ENCODE results near the gene KIF13A.
"Not testable (repeated sequence)": the region's sequence is repeated elsewhere in the genome, so short reads cannot be mapped to it uniquely, and the experiment has no call there.

Gene KIF13A

DNA sequence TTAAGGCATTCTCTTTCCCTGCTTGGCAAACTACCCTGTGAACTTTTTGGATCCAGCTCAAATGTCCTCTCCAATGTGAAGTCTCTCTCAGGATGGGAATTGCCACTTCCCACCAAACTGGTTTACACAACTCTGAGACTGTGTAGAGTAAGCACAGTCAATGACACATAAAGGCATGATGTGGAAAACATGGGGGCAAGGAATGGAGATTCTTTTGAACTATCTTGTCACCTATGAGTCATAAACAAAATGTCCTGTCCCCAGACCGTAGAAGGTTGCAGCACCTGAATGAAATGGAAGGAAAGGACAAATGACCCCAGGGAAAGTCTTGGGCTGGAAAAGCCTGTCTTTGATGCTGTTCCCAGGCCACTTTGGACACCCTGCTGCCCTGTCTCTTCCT lies 11.0 kb upstream of the KIF13A start:
- DNase-seq (ENCODE audit: low read depth, low spot score), result no peak

DNA sequence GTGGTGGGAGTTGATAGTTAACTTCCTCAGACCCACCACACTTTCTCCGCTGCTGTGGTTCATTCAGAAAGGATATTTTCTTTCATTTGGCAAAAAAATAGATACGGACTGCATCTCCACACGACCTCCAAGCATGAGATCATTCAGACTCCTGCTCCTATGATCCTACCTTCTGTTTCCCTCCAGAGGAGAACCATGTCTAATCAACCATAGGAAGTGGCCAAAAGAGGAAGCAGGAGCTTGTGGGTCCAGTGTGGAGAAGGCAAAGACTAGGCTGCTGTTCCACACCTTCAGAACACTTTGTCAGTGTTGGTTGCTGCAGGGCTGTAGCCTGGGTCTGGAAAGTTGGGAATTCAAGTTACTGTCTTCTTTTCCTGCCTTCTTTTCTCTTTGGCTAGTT lies 10.6 kb upstream of the KIF13A start:
- DNase-seq (ENCODE audit: low read depth, low spot score), result no peak

DNA sequence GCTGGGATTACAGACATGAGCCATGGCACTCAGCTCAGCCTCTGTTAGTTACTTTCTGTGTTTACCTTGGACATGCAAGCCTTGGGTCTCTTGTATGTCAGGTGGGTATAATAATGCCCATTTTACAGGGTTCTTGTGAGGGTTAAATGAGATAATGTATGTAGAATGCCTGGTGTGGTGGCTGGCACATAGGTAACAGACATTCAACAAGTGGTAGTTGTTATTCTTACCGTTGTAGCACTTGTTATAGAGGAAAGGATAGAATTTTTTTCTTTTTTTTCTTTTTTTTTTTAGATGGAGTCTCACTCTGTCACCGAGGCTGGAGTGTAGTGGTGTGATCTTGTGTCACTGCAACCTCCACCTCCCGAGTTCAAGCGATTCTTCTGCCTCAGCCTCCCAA lies 8.0 kb upstream of the KIF13A start:
- no peak for DNase-seq (ENCODE audit: low read depth, low spot score)

DNA sequence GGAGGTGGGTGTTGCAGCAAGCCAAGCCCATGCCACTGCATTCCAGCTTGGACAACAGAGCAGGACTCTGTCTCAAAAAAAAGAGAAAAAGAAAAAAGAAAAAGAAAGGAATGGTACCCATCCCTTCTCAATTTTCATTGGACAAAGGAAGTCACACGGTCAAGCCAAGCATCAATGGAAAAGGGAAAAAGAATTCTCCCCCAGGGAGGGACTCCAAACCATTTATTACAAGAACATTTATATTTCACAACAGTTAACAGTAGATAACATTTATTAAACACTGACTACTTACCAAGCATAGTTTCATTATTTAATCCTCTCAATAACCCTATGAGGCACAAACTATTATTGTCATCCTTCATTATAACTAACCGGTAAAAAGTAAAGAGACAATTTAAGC lies 6.6 kb upstream of the KIF13A start:
- no peak for DNase-seq (ENCODE audit: low read depth, low spot score)

DNA sequence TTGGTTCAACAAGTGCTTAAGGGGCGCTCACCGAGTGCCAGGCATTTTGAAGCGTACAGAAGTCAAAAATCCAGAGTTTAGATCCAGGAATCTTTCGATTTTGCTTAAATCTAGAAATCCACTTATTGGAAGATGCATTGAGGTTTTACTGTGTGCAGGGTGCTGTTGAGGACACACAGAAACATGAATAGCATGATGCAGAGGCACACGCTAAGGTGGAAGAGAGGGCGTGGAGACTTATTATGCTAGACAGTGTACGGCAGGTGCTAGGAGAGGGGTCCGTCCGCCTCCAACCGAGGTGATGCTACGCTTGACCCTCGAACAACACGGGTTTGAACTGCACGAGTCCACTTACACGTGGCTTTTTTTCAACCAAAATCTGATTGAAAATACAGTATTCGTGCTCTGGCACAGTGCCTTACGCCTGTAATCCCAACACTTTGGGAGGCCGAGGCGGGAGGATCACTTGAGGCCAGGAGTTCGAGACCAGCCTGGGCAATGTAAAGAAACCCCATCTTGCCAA lies 1.0 kb upstream of the KIF13A start:
- no peak for DNase-seq (ENCODE audit: low read depth, low spot score)

DNA sequence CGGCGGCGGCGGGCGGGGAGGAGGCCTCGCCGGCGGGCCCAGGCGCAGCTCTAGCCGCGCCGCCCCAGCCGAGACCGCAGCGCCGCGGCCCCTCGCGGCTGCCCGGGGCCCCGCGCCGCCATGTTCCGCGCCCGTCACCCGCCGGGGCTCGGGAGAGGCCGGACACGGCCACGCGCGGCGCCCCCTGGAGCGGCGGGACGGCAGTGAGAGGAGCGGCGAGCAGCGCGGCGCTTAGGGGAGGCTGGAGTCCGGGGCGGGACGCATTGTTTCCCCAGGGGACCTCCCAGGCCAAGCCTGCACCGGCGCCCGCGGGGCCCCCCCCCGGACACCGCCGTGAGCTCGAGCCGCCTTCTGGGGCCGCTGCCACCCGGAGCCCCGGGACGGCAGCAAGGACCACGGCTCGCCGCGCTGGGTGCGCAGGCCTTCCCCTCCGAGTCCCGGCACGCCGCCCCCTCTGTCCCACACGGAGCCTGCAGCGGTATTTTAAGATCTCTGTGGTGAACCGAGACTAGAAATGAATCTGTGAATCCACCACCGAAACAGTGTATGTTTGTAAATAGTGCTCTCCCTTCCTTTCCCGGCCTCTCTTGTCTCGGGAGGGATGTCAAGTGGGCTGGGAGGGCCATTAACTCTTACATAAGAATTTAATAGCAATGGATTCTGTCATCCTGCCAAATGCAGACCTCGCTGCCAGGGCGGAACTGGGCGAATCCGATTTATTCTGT lies 424 bp upstream of the KIF13A start:
- DNase-seq (ENCODE audit: low read depth, low spot score), result no peak

DNA sequence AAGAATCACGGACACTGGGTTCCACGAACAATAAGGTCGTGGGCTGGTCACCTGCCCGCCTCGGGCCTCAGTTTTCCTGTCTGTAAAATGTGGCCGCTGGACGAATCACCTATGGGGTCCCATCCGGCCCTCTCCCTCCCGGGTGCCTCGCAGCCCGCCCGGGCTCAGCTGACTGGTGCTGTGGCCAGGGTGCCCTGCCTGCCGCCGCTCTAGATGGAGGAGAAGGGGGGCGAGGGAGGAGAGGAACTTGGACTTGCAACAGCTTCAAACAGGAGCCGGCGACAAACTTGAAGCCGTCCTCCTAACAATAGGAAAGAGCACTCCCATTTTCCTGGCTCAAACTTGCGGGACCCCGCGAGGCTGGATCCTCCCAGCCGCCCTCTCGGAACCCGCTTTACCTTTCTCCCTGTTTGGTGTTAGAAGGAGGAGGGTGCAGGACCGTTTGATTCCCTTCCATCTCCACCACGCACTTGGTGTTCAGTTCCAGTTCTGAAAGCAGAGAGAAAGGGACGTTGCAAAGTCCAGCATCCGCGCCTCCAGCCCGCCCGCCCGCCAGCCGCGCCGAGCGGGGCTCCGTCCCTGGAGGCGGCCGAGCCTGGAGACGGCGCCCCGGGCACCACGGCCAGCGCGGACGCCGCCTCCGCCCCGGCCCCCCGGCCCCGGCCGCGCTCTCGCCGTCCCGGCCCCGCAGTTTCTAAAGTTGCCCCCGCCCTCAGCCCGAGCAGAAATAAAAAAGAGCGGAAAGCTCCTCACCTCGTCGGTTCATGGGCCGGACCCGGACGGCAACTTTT lies 584 bp downstream of the KIF13A start:
- DNase-seq (ENCODE audit: low read depth, low spot score), result no peak

DNA sequence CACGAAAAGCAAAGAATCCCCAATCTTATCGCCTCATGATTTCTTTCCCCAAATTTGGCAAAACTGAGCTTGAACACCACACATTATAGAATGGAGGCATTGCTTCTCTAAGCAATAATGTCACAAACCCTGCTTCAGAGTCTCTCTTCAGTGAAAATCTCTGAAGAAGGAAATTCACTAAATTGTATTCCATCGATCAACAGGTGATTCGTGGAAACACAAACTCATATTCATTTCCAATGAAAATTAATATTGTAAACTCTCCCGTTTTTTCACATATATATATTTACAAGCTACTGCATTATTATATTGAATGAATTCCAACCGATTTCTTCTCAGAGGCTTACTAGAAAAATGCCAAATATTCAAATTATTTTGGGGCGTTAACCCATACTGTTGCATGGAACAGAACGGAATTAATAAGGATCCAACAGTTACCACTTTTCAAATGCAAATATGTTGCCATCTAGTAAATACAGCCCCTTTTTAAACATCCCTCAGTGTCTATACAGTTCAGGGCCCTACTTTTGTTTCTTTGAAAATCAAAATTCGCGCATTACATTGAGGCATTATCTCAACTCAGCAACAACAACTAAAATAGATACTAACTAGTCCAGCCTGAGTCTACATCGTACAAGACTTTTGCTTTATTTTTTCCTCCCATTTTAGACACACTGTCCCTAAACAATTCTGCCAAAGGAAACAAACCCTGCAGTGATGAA lies 1.3 kb downstream of the KIF13A start:
- no peak for DNase-seq (ENCODE audit: low read depth, low spot score)

DNA sequence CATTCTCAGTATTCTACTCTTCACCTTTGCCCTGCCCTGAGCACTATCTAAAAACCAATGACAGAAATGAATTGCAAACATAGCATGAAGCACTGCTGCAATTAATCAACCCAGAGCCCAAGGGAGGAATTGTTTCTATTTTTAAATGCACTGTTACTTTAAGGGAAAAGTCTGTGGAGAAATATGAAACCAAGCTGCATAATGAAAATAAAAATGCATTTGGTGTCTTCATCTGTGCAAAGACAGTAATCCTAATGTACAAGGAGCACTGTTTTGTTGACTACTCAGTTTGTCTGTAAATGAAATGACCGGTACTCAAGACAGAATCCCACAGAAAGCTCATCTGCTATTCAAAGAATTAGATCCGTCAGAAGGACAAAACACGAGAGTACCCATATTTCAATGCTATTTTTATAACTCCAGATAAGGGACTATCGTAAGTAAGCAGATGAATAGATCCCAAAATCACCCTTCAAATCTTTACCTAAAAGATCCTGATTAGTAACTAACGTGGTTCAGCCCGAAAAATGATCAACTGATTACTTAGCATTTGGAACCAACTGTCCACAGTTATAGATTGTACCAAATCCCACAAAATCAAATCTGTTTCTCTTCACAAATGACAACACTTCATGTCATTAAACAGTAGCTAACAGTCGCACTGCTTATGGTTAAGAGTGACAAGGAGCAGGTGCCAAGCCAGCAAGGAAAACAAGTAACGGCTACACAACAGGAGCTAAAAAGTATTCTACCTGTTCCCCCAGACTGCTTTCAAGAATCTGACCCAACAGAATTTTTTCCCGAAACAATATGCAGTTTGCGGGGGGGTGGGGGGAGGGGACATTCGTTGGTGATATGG lies 2.4 kb downstream of the KIF13A start:
- DNase-seq (ENCODE audit: low read depth, low spot score), result no peak

DNA sequence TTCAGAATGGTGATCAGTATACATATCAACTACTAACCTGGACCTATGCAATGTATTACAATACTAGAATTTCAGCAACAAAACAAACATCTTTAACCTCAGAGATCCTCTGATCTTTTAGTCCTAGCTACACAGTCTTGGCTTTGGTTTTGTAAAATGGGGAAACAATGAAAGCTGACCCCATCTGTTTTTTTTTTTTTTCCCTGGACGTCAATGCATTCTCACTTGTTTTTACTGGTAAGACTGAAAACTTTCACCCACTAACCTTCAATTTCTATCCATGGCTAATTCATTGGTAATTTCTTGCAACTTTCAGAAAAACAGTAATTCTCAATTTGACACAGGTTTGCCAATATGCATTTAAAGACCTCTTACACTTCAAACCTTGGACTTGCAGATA lies 3.0 kb downstream of the KIF13A start:
- no peak for DNase-seq (ENCODE audit: low read depth, low spot score)

DNA sequence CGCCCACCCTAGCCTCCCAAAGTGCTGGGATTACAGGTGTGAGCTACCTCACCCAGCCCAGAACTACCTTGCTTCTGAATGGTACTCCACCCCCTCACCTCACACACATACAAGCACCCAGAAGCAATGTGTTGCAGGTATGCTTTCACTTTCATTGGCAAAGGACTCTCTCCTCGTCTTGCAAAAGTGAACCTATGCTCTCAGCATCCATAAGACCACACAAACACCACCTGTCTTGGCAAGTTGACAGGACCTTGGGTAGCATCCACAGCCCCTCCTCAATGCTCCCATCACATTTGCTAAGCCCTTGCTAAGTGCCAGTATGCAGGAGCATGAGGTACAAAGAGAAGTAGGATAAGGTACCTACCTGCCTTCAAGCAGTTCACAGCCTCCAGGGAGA lies 3.7 kb downstream of the KIF13A start:
- DNase-seq (ENCODE audit: low read depth, low spot score), result no peak

DNA sequence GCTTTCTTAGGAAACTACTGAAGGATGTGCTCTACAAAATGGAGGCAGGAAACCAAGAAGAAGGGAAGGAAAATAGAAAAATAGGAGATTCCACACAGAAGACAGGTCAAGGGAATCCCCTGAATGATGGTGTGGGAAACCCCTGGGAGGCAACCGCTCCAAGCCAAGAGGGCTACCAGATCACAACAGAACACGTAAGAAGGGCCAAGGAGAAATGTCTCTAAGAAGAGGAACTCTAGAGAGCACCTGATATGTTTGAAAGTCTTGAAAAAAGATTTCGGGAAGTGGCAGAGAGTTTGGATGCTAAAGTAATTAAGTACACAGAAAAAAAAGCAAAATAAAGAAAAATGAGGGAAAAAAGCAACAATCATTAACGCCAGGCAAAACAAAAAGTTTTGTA lies 7.1 kb downstream of the KIF13A start:
- no peak for DNase-seq (ENCODE audit: low read depth, low spot score)

DNA sequence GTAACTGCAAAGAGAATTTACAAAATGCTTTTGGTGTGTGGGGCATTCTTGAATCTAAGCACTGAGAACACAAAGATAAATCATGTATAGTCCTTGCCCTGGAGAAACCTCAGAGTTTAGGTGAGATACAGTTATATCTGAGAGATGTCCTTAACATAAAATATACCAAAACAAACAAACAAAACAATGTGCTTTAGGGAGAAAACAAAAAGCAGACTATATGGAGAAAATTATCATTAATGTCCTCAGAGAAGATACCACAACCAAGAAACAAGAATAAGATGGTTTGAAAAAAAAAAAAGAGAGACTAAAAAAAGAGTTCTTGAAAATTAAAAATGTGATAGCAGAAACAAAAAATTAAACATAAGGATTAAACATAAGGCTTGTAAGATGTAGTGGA lies 8.0 kb downstream of the KIF13A start:
- DNase-seq (ENCODE audit: low read depth, low spot score), result no peak

DNA sequence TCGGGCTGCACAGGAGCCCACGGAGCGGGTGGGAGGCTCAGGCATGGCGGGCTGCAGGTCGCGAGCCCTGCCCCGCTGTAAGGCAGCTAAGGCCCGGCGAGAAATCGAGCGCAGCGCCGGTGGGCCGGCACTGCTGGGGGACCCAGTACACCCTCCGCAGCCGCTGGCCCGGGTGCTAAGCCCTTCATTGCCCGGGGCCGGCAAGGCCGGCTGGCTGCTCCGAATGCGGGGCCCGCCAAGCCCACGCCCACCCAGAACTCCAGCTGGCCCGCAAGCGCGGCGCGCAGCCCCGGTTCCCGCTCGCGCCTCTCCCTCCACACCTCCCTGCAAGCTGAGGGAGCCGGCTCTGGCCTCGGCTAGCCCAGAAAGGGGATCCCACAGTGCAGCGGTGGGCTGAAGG lies 11.2 kb downstream of the KIF13A start:
- not testable (repeated sequence) for DNase-seq (ENCODE audit: low read depth, low spot score)

DNA sequence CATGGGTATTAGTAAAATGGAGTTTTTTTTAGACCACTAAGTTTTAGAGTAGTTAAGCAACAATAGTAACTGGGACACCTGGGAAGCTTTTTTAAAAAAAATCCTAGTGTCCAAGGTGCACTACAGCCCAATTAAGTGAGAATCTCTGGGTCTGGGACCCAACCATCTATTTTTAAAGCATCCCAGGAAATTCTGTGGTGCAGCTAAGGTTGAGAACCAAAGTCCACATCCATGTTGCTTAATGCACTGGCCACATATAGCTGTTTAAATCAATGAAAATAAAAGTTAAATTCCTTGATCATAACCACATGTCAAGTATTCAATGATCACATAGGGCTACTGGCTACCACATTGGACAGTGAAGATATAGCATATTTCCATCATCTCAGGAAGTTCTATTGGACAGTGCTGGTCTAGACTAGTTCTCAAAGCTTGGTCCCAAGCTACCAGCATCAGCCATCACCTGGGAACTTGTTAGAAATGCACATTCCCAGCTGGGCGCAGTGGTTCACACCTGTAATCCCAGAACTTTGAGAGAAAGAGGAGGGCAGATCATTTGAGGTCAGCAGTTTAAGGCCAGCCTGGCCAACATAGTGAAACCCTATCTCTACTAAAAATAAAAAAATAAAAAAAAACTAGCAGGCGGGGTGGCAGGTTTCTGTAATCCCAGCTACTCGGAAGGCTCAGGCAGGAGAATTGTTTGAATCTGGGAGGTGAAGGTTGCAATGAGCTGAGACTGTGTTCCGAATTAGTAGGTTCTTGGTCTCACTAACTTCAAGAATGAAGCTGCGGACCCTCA lies 12.7 kb downstream of the KIF13A start:
- no peak for DNase-seq (ENCODE audit: low read depth, low spot score)

DNA sequence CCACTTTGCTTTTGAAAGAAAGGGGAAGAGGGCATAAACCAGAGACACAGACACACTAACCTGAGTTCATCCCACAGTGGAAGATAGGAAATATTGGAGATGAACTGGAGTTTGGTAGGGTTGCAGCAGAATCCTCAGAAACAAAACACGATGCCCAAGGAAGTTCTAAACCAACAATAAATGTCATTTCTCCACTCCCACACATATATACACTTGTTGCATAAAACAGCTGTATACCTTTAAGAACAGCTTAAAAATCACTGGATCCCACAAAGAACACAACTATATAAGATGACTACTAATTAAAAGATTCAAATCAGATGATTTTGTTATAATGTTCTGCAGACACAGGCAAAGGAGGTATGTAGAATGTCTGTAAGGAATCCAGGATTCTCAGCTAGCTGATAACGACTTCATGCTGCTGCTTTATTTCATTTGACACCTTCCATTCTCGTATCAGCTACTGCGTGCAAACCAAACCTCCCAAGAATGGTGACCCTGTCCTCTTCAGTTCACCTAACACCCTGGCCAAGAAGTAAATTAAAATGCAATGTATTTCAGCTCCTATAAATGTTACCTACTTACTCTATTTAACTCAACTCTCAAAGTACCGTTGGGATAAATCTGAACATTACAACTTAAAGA lies 14.3 kb downstream of the KIF13A start:
- no peak for DNase-seq (ENCODE audit: low read depth, low spot score)

DNA sequence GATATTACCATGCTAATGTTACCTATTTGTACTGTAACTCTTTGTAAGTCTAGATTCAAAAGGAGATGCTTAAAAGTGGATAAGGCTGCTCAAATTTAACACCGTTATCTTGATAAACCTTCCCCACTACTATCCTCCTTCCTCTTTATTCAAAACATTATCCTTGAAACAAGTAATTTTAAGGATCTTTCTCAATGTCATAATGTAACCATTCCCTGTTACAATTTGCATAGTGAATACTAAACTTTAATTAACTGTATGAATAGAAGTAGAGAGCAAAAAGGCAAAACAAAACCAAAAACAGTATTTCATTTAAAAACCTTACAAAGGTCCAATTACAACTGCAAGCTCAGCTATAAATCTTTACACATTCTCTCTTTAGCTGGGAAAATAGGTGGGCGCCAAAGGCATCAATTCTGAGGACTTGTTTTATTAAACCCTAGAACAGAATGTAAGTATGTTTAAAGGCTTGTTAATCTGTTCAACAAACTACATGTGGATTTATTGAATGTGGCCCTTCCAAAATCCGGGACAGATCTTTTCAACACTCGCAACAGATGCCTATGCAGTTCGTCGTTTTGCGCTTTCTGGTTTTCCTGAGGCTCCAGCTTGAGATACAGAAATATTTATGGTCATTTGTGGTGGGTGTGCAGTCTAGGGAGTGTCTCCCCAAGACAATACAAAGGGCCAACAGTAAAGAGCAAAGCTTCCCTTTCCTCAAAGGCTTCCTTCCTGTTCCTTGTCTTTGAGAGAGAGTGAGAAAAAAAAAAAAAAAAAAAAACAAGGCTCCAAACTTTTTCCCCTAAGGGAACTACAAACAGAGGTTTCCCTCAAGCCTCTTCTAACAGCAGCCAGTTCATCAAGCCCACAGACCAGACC lies 15.1 kb downstream of the KIF13A start:
- no peak for DNase-seq (ENCODE audit: low read depth, low spot score)

DNA sequence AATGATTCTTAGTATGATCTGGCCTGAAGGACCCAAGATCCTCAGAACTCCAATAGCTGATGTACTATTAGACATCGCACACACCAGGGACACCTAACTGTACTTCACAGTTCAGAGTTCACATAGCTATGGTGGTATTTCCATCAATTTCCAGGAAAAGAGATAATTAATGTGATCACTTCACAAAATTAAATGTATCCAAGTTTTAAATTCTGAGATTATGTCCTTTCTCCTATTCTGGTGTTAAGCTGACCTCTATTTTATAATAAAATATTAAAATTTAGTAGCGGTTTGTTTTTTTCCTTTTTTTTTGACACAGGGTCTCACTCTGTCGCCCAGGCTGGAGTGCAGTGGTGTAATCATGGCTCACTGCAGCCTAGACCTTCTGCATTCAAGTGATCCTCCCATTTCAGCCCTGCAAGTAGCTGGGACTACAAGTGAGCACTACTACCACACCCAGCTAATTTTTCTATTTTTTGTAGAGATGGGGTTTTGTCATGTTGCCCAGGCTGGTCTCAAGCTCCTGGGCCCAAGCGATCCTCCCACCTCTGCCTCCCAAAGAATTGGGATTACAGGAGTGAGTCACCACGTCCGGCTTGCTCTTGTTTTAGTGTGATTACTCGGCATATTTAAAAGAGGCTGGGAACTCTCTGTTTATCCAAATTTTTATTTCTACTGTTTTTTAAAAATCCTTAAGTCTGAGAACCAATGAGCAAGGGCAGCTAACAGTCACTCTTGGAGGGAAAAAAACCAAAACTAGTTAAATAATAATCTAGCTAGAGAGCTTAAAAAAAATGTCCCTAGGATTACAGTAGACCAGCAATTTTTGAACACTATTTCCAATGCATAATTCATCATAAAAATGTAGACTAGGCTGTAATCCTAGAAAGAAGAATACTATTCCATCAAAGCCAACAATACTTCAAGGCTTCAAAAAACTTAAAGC lies 16.0 kb downstream of the KIF13A start:
- DNase-seq (ENCODE audit: low read depth, low spot score), result no peak
